ENCODE results near the gene MAP6. TPM values are rescaled to one million over a fixed set of nuclear protein-coding genes. Genes with fewer than 3 reads are reported as not detected.

MAP6 gene
- total and polyA plus RNA-seq, 3 experiments from 2014 or later = 0.07 to 0.16 TPM; not detected in 1

- Mint-ChIP-seq H3K27me3 (peaks cover 0 to 8% of the 10 kb centered on the region in 2 donors), H3K36me3 (peaks cover 0 to 13% (median 0%) of the 10 kb centered on the region in 3 donors), H3K4me1 (peaks cover 40 to 58% (median 52%) of the 10 kb centered on the region in 3 donors), H3K27ac (peak within 1 kb of the TSS; percentile 86 to 98 (median 96)), H3K9me3 (no peaks in the 10 kb centered on the region), H3K4me3 (peak within 1 kb of the TSS; percentile 92 to 100 (median 99))
- Histone ChIP-seq H3K4me3 (ENCODE audit: low read length) (peak within 1 kb of the TSS; percentile 97), H3K27me3 (ENCODE audit: insufficient read depth, low read length, poor library complexity, severe bottlenecking) (no peaks in the 10 kb centered on the region), H3K9me3 (ENCODE audit: low read length) (no peaks in the 10 kb centered on the region), H3K36me3 (ENCODE audit: insufficient read depth, low read length) (no peaks in the 10 kb centered on the region), H3K27ac (ENCODE audit: low read depth, low read length) (peak within 1 kb of the TSS; percentile 90), H3K4me1 (ENCODE audit: insufficient read depth, low read length) (peaks cover 27% of the 10 kb centered on the region)
- peak; percentile 35 to 72 (median 52) for DNase-seq
- CTCF ChIA-PET = interaction anchor here (0.7 to 1.5 kb wide), 5 partner anchors 9 to 15 kb away, joined by 3 to 7 read pairs (median 4); no protein-coding TSS in a partner anchor
- POLR2A ChIA-PET = interaction anchor here (0.6 to 1.6 kb wide), 5 partner anchors 162 to 1582 kb away, joined by 3 to 7 read pairs (median 3); no protein-coding TSS in a partner anchor
These were observed 106.6 kb downstream of the MAP6 start, which contains the start of gene SERPINH1 for GRCh38 chr11:75562048-75562835. TSS of gene SERPINH1 (plus strand) at chr11:75562253. CDS start at chr11:75566350, 4,097 bp downstream.

DNA sequence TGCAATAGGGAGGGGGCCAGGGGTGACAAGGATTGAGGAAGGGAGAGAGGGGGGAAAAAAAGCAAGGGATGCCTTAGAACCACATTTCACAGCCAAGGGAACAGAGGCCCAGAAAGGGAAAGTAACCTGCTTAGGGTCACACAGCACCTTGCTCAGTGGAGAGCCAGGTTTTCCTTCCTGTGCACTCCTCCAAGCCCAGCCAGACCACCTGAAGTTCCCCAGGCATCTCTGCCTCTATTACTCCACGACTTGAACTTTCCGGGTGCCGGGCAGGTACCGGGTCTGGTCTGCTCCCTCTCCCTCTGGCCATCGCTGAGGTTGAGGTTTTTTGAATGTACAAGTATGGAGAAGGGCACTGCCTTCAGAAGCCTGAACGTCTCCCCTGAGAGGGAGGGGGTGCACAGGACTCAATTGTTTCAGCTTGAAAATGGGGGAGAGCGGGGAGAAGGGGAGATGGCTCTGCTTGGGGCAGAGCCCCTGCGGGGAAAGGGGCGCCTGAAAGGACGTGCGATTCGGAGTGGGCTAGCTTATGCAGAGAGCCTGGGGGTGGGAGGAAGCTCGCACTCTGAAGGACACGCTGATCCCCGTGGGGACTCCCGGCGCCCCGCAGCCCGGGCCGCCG is 107.3 kb downstream of the MAP6 start:
- H3K36me3 Mint-ChIP-seq = peaks cover 0 to 8% (median 0%) of the 10 kb centered on the region in 3 donors
- Histone ChIP-seq H3K4me1 (ENCODE audit: insufficient read depth, low read length) (peaks cover 27% of the 10 kb centered on the region), H3K36me3 (ENCODE audit: insufficient read depth, low read length) (no peaks in the 10 kb centered on the region), H3K9me3 (ENCODE audit: low read length) (no peaks in the 10 kb centered on the region), H3K4me3 (ENCODE audit: low read length) (peak overlapping the region; percentile 97), H3K27me3 (ENCODE audit: insufficient read depth, low read length, poor library complexity, severe bottlenecking) (no peaks in the 10 kb centered on the region), H3K27ac (ENCODE audit: low read depth, low read length) (peak overlapping the region; percentile 90)
- peaks cover 40 to 54% (median 52%) of the 10 kb centered on the region in 3 donors for H3K4me1 Mint-ChIP-seq
- ChIA-PET CTCF (interaction anchor here (1.1 to 1.5 kb wide), 3 partner anchors 12 to 16 kb away, joined by 4 to 7 read pairs (median 5); no protein-coding TSS in a partner anchor), POLR2A (interaction anchor here (1.5 to 1.6 kb wide), 2 partner anchors 161 to 286 kb away, joined by 4 to 7 read pairs; no protein-coding TSS in a partner anchor)
- peak overlapping the region; percentile 86 to 98 (median 96) for H3K27ac Mint-ChIP-seq
- no peaks in the 10 kb centered on the region for H3K9me3 Mint-ChIP-seq
- no peak for DNase-seq
- peaks cover 0 to 8% of the 10 kb centered on the region in 2 donors for H3K27me3 Mint-ChIP-seq
- peak overlapping the region; percentile 92 to 100 (median 99) for H3K4me3 Mint-ChIP-seq

DNA sequence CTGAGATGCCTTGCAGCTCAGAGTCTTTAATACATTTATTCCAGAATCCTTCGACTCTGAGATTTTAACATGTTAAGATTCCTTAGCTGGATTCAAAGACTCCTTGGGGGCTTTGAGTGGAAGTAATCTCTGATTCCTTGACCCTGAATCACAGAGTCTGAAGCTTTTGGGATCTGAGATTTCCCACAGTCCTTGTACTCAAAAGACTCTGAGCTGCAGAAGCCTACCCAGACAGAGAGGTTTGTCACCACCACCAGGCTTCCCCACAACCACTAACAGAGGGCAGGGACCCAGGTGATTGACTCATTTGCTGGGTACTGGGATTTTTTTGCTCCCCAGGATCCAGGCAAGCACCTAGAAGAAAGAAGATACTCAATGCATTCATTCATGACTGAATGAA is 108.2 kb downstream of the MAP6 start:
- no peaks in the 10 kb centered on the region for H3K27me3 ChIP-seq (ENCODE audit: insufficient read depth, low read length, poor library complexity, severe bottlenecking)
- peaks cover 21% of the 10 kb centered on the region for H3K4me1 ChIP-seq (ENCODE audit: insufficient read depth, low read length)
- H3K4me3 ChIP-seq (ENCODE audit: low read length) = no peak overlapping the region
- Mint-ChIP-seq H3K27ac (peak overlapping the region in 7 of 8 donors; percentile 58 to 97 (median 96)), H3K9me3 (no peaks in the 10 kb centered on the region), H3K4me1 (peaks cover 34 to 47% (median 46%) of the 10 kb centered on the region in 3 donors), H3K27me3 (peaks cover 3 to 8% of the 10 kb centered on the region in 2 donors), H3K4me3 (peak overlapping the region in 6 of 7 donors; percentile 87 to 100 (median 98)), H3K36me3 (peaks cover 0 to 8% (median 0%) of the 10 kb centered on the region in 3 donors)
- no peaks in the 10 kb centered on the region for H3K9me3 ChIP-seq (ENCODE audit: low read length)
- POLR2A ChIA-PET = interaction anchor here (0.7 kb wide), 1 partner anchor 64 kb away, joined by 3 read pairs; no protein-coding TSS in a partner anchor
- H3K27ac ChIP-seq (ENCODE audit: low read depth, low read length) = no peak overlapping the region
- CTCF ChIA-PET = interaction anchor here (1.5 kb wide), 1 partner anchor 16 kb away, joined by 7 read pairs; no protein-coding TSS in a partner anchor
- no peaks in the 10 kb centered on the region for H3K36me3 ChIP-seq (ENCODE audit: insufficient read depth, low read length)
- DNase-seq = no peak

GRCh38 chr11:75558939-75559843 is 109.6 kb downstream of the MAP6 start:
- Mint-ChIP-seq H3K36me3 (peaks cover 0 to 8% (median 0%) of the 10 kb centered on the region in 3 donors), H3K27me3 (peaks cover 6 to 8% of the 10 kb centered on the region in 2 donors), H3K4me3 (peak overlapping the region in 2 of 7 donors; percentile 74 to 78), H3K27ac (peak overlapping the region in 1 of 8 donors; percentile 58), H3K9me3 (no peaks in the 10 kb centered on the region), H3K4me1 (peaks cover 25 to 32% (median 32%) of the 10 kb centered on the region in 3 donors)
- no peak for DNase-seq
- H3K36me3 ChIP-seq (ENCODE audit: insufficient read depth, low read length) = no peaks in the 10 kb centered on the region
- peaks cover 21% of the 10 kb centered on the region for H3K4me1 ChIP-seq (ENCODE audit: insufficient read depth, low read length)
- no peak overlapping the region for H3K4me3 ChIP-seq (ENCODE audit: low read length)
- H3K9me3 ChIP-seq (ENCODE audit: low read length) = no peaks in the 10 kb centered on the region
- POLR2A ChIA-PET = interaction anchor here (0.5 kb wide), 1 partner anchor 82 kb away, joined by 3 read pairs; no protein-coding TSS in a partner anchor
- H3K27ac ChIP-seq (ENCODE audit: low read depth, low read length) = peak overlapping the region; percentile 19
- no peaks in the 10 kb centered on the region for H3K27me3 ChIP-seq (ENCODE audit: insufficient read depth, low read length, poor library complexity, severe bottlenecking)
- CTCF ChIA-PET = interaction anchor here (0.6 to 1.3 kb wide), 2 partner anchors 28 to 283 kb away, joined by 3 read pairs; no protein-coding TSS in a partner anchor

DNA sequence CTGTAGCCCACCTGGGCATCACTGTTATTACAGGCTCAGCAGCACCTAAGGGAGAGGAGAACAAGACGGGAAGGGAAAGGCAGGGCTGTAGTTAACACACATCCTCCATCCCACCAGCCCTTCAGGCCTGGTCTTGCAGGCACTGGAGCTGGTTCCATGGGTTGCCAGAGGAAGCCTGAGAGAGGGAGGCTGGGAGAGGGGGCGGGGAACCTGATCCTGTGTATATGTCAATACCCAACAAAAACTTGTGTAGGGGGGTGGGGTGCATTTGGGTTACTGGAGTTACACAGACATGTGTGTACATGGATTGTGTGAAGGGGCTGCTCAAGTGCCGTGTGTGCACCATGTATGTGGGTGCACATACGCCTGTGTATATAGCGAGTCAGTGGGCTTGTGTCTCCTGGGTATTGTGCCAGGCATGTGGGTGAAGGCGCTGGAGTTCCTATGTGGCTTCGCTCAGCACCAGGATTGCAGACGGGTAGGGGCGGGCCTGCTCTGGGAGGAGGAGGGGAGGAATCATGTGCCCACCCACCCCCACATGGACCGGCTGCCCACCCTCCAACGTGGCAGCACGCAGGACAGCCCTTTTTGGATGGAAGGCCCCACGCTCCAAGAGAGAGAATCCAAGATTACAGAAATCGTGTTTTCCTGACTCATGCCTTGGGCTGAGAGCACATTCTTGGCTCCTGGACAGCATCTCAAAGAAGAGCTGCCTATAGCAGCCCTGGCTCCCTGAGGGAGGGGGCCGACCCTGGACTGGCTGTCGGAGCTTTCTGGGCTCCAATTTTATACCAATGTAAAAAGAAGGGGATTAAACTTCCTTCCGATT is 111.0 kb downstream of the MAP6 start:
- Histone ChIP-seq H3K4me3 (ENCODE audit: low read length) (no peak overlapping the region), H3K9me3 (ENCODE audit: low read length) (no peaks in the 10 kb centered on the region), H3K27ac (ENCODE audit: low read depth, low read length) (no peak overlapping the region), H3K4me1 (ENCODE audit: insufficient read depth, low read length) (peaks cover 12% of the 10 kb centered on the region), H3K27me3 (ENCODE audit: insufficient read depth, low read length, poor library complexity, severe bottlenecking) (no peaks in the 10 kb centered on the region), H3K36me3 (ENCODE audit: insufficient read depth, low read length) (no peaks in the 10 kb centered on the region)
- no peak for DNase-seq
- CTCF ChIA-PET = no interaction called here
- peak overlapping the region in 1 of 7 donors; percentile 74 for H3K4me3 Mint-ChIP-seq
- POLR2A ChIA-PET = no interaction called here
- no peaks in the 10 kb centered on the region for H3K9me3 Mint-ChIP-seq
- H3K27ac Mint-ChIP-seq = peak overlapping the region in 1 of 8 donors; percentile 24
- H3K36me3 Mint-ChIP-seq = peaks cover 0 to 8% (median 0%) of the 10 kb centered on the region in 3 donors
- peaks cover 6 to 9% of the 10 kb centered on the region in 2 donors for H3K27me3 Mint-ChIP-seq
- H3K4me1 Mint-ChIP-seq = peaks cover 12 to 21% (median 19%) of the 10 kb centered on the region in 3 donors

- Mint-ChIP-seq H3K9me3 (no peaks in the 10 kb centered on the region), H3K4me1 (peaks cover 2 to 6% (median 5%) of the 10 kb centered on the region in 3 donors), H3K36me3 (no peaks in the 10 kb centered on the region), H3K27ac (no peak overlapping the region), H3K27me3 (peaks cover 6 to 8% of the 10 kb centered on the region in 2 donors), H3K4me3 (no peak overlapping the region)
- Histone ChIP-seq H3K4me1 (ENCODE audit: insufficient read depth, low read length) (peaks cover 3% of the 10 kb centered on the region), H3K9me3 (ENCODE audit: low read length) (no peaks in the 10 kb centered on the region), H3K36me3 (ENCODE audit: insufficient read depth, low read length) (no peaks in the 10 kb centered on the region), H3K4me3 (ENCODE audit: low read length) (no peak overlapping the region), H3K27ac (ENCODE audit: low read depth, low read length) (no peak overlapping the region), H3K27me3 (ENCODE audit: insufficient read depth, low read length, poor library complexity, severe bottlenecking) (no peaks in the 10 kb centered on the region)
- no peak for DNase-seq
- CTCF ChIA-PET = no interaction called here
- POLR2A ChIA-PET = no interaction called here
These were observed 112.6 kb downstream of the MAP6 start for GRCh38 chr11:75556275-75556674.
